SK-N-SH treated with all-trans-retinoic acid at 6 μM for 48 hours (cell line): Measurements from ENCODE around the gene SLIRP.

Experiments used
- ATAC-seq: fragments of 200-7000 bp; cut with Tn5 transposase; 3 replicates; pipeline ENCODE4 v1.9.1; 2020; ENCODE audit warnings: mild to moderate bottlenecking, moderate library complexity
- OSR1 ChIP-seq: fragments of 250-450 bp; sonication (Bioruptor Pico); IDR thresholded peaks from 2 replicates; pipeline ENCODE4 v1.8.0; 2022; ENCODE audit warnings: moderate library complexity, mild to moderate bottlenecking, inconsistent platforms
- PPARA ChIP-seq: fragments of 250-450 bp; sonication (Bioruptor Pico); IDR thresholded peaks from 2 replicates; pipeline ENCODE4 v1.5.0; 2020; ENCODE audit warnings: mild to moderate bottlenecking, borderline replicate concordance
- RARB ChIP-seq: fragments of 250-450 bp; sonication (Bioruptor Pico); IDR thresholded peaks from 2 replicates; pipeline ENCODE4 v1.8.0; 2021; ENCODE audit warnings: mild to moderate bottlenecking, moderate library complexity
- SNAI2 ChIP-seq: fragments of 250-450 bp; sonication (Bioruptor Pico); IDR thresholded peaks from 2 replicates; pipeline ENCODE4 v1.5.0; 2020; ENCODE audit warnings: mild to moderate bottlenecking, moderate library complexity
- TOX ChIP-seq: fragments of 250-450 bp; sonication (Bioruptor Pico); IDR thresholded peaks from 2 replicates; pipeline ENCODE4 v1.8.0; 2021; ENCODE audit warnings: mild to moderate bottlenecking, moderate library complexity, borderline replicate concordance
- ZNF8 ChIP-seq: fragments of 450-650 bp; formaldehyde crosslinking; IDR thresholded peaks from 2 replicates; pipeline ENCODE4 v1.5.0; 2020; ENCODE audit warnings: mild to moderate bottlenecking, moderate library complexity

The SLIRP gene

DNA sequence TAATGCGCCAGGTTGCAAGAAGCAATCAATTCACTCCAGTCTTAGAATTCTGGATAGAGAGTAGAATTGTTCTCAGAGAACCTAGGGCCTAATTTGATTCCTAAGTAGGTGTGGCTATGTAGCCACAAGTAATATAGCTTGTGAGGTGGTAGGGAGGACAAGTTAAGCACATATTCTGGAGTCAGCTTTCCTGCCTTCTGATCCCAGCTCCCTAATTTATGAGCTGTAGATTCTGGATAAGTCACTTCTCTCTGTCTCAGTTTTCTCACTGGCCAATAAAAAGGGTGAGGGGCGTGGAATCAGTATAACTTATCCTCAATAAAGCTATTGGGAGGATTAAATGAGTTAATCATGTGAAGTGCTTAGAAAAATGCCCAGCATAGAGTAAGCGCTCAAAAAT lies 56.1 kb downstream of the SLIRP start:
- no peak for ATAC-seq
- no peak for TF ChIP-seq TOX (CRISPR knock-in tag)
- no peak for TF ChIP-seq SNAI2
- no peak for TF ChIP-seq PPARA (CRISPR knock-in tag)
- TF ChIP-seq OSR1 (CRISPR knock-in tag) = no peak
- TF ChIP-seq RARB (CRISPR knock-in tag) = no peak
- no peak for TF ChIP-seq ZNF8 (CRISPR knock-in tag)
